HepG2 (cell line): Measurements from ENCODE around the gene SGMS1. TPM values are rescaled to one million over a fixed set of nuclear protein-coding genes. Genes with fewer than 3 reads are reported as not detected.
A peak's percentile ranks its signal among the peaks of the same experiment; 100 is the strongest.

Experiments used
- ASH2L ChIP-seq: fragments of 300-600, 200-600 bp; sonication (generic); IDR thresholded peaks from 2 replicates; pipeline ENCODE4 v1.7.0; 2017; ENCODE audit warnings: low read depth, mild to moderate bottlenecking, moderate library complexity, mixed read lengths, low read length; ENCODE audit not compliant: insufficient read length
- EHMT2 ChIP-seq: fragments of 200-600 bp; sonication (generic); IDR thresholded peaks from 2 replicates; pipeline ENCODE4 v1.7.0; 2017; ENCODE audit warnings: antibody characterized with exemption, low read depth, low read length, borderline replicate concordance
- MZF1 ChIP-seq: sonication (generic); formaldehyde crosslinking; IDR thresholded peaks from 2 replicates; pipeline ENCODE4 v1.8.1; 2023; ENCODE audit warnings: mild to moderate bottlenecking, missing genetic modification reagents, borderline replicate concordance
- NFKB2 ChIP-seq: sonication (generic); formaldehyde crosslinking; IDR thresholded peaks from 2 replicates; pipeline ENCODE4 v1.4.0; 2020; ENCODE audit warnings: missing genetic modification reagents, borderline replicate concordance
- NFYC ChIP-seq: IDR thresholded peaks from 2 replicates; pipeline ENCODE4 v1.6.1; 2016; ENCODE audit warnings: missing genetic modification reagents, missing compliant biosample characterization
- NONO ChIP-seq, 2 experiments: fragments of 450-650 bp in 1 of 2; sonication (generic) in 1 of 2; formaldehyde crosslinking in 1 of 2; IDR thresholded peaks in 1 of 2; conservative IDR thresholded peaks in 1 of 2; 2 replicates each; pipeline versions ENCODE4 v1.6.1 to v1.8.0; 2017 to 2022; ENCODE audit warnings: mild to moderate bottlenecking in 1 of 2, missing genetic modification reagents in 1 of 2, moderate library complexity in 1 of 2
- NR1H2 ChIP-seq: sonication (generic); formaldehyde crosslinking; IDR thresholded peaks from 2 replicates; pipeline ENCODE4 v1.8.1; 2022; ENCODE audit warnings: low read depth, missing genetic modification reagents, borderline replicate concordance
- NRL ChIP-seq: sonication (generic); formaldehyde crosslinking; IDR thresholded peaks from 2 replicates; pipeline ENCODE4 v1.5.0; 2020; ENCODE audit warnings: missing genetic modification reagents, mild to moderate bottlenecking, moderate library complexity, borderline replicate concordance
- PPARG ChIP-seq: conservative IDR thresholded peaks from 2 replicates; pipeline ENCODE4 v1.6.1; 2016; ENCODE audit warnings: missing biosample characterization, missing genetic modification reagents
- RBFOX2 ChIP-seq: fragments of 200-400 bp; formaldehyde crosslinking; IDR thresholded peaks from 2 replicates; pipeline ENCODE4 v1.6.1; 2017; ENCODE audit warnings: low read depth, mild to moderate bottlenecking, low read length
- XRCC5 ChIP-seq: fragments of 200-400 bp; formaldehyde crosslinking; optimal IDR thresholded peaks from 2 replicates; pipeline ENCODE3; 2017; ENCODE audit warnings: mild to moderate bottlenecking, low read length
- ZBTB8A ChIP-seq: sonication (generic); formaldehyde crosslinking; IDR thresholded peaks from 2 replicates; pipeline ENCODE4 v1.4.0; 2020; ENCODE audit warnings: mild to moderate bottlenecking, low read depth, missing genetic modification reagents, borderline replicate concordance
- ZFP37 ChIP-seq: sonication (generic); formaldehyde crosslinking; IDR thresholded peaks from 2 replicates; pipeline ENCODE4 v1.4.0; 2020; ENCODE audit warnings: missing genetic modification reagents, borderline replicate concordance
- ZNF260 ChIP-seq: sonication (generic); formaldehyde crosslinking; IDR thresholded peaks from 2 replicates; pipeline ENCODE4 v1.4.0; 2020; ENCODE audit warnings: missing genetic modification reagents, low read depth, mild to moderate bottlenecking, borderline replicate concordance
- ZNF282 ChIP-seq: fragments of 450-650 bp; IDR thresholded peaks from 2 replicates; pipeline ENCODE4 v1.6.1; 2018; ENCODE audit not compliant: partially characterized antibody
- ZNF383 ChIP-seq: sonication (generic); formaldehyde crosslinking; IDR thresholded peaks from 2 replicates; pipeline ENCODE4 v1.4.0; 2020; ENCODE audit warnings: missing genetic modification reagents, mild to moderate bottlenecking, borderline replicate concordance
- ZNF484 ChIP-seq: sonication (generic); formaldehyde crosslinking; IDR thresholded peaks from 2 replicates; pipeline ENCODE4 v1.5.1; 2020; ENCODE audit warnings: mild to moderate bottlenecking, low read depth, missing genetic modification reagents, borderline replicate concordance
- ZNF563 ChIP-seq: sonication (generic); formaldehyde crosslinking; IDR thresholded peaks from 2 replicates; pipeline ENCODE4 v1.8.0; 2022; ENCODE audit warnings: mild to moderate bottlenecking, moderate library complexity, missing genetic modification reagents
- ZNF607 ChIP-seq: sonication (generic); formaldehyde crosslinking; IDR thresholded peaks from 2 replicates; pipeline ENCODE4 v1.5.1; 2020; ENCODE audit warnings: missing genetic modification reagents, mild to moderate bottlenecking, borderline replicate concordance
- polyA plus RNA-seq, 8 experiments: library from polyadenylated mRNA; depleted of rRNA in 3 of 8; stranded (reverse) in 7 of 8; unstranded in 1 of 8; fragments of >200 nt; fragmentation: Illumina TruSeq in 4 of 8; extraction: Trizol in 4 of 8; gene quantifications; 2 replicates each; pipeline versions ENCODE4 v1.2.1 to v1.2.3, GENCODE V29; 2011 to 2016; ENCODE audit warnings: low read depth in 4 of 8, missing spikeins in 1 of 8, mixed read lengths in 1 of 8; ENCODE audit not compliant: insufficient read depth in 1 of 8
- total RNA-seq, 5 experiments: library from RNA; depleted of rRNA; stranded (reverse); fragments of >200 nt; fragmentation: Illumina TruSeq; extraction: Trizol; gene quantifications; 2 replicates each; pipeline ENCODE4 v1.2.3, GENCODE V29; 2016; ENCODE audit warnings: low read depth in 1 of 5
- TF ChIP-seq, protein P1 (sequence below): IDR thresholded peaks from 2 replicates; pipeline ENCODE4 v1.6.1; 2016; ENCODE audit warnings: low read depth, control low read depth
- TF ChIP-seq, protein P2 (sequence below): sonication (generic); formaldehyde crosslinking; IDR thresholded peaks from 2 replicates; pipeline ENCODE4 v1.8.1; 2023; ENCODE audit warnings: mild to moderate bottlenecking, moderate library complexity, missing genetic modification reagents
- TF ChIP-seq, protein P3 (sequence below): sonication (generic); formaldehyde crosslinking; IDR thresholded peaks from 2 replicates; pipeline ENCODE4 v1.4.0; 2020; ENCODE audit warnings: mild to moderate bottlenecking, missing genetic modification reagents
- TF ChIP-seq, protein P4 (sequence below): IDR thresholded peaks from 2 replicates; pipeline ENCODE4 v1.6.1; 2016; ENCODE audit warnings: mild to moderate bottlenecking, missing biosample characterization, missing genetic modification reagents

SGMS1 gene
- total and polyA plus RNA-seq, 2 of the 13 experiments (the other 11 are each of a cell fraction or from before 2014, with no cell fraction given) = 6.5 to 15.1 TPM

DNA sequence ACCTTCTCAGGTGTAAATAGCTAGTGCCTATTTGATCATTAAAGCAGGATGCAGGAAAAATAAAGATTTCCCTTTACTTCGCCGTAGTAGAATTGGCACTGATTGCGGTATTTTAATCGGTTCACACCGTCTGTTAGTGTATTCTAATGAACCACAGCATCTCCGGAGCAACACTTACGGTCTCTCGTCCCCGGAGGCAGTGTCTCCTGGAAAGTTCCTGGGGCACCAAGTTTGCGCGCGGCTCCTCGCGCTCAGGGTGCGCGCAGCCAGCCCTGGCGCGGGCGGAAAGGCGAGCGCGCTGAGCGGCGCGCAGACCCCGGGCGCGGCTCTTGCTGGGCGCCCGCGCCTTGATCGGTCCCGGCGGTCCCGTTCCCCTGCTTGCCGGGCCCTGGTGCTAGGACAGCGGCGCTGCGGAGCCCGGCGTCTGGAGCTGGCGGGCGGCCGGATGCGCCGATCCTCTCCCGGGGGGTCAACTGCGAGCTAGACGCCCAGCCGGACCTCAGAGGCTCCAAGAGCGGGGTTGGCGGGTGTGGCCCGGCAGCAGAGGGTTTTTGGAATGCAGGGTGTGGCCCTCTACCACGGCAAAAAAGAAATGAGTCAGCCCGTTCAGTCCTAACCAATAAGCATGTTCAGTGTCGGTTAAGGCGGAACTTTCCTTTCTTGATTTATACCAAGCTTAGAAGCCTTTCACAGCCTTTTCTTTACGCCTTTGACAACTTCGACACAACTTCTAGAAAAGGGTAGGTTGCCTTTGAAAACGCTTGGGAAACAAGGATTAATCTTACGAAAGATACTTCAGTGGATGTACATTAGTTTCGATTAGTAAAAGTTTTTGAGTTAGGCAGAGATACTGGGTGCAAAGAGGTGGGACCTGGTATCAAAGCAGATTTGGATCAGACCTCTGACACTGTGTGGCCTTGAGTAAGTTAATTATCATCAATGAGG, 205.6 kb downstream of the SGMS1 start (continued):
- TF ChIP-seq, protein P1, sequence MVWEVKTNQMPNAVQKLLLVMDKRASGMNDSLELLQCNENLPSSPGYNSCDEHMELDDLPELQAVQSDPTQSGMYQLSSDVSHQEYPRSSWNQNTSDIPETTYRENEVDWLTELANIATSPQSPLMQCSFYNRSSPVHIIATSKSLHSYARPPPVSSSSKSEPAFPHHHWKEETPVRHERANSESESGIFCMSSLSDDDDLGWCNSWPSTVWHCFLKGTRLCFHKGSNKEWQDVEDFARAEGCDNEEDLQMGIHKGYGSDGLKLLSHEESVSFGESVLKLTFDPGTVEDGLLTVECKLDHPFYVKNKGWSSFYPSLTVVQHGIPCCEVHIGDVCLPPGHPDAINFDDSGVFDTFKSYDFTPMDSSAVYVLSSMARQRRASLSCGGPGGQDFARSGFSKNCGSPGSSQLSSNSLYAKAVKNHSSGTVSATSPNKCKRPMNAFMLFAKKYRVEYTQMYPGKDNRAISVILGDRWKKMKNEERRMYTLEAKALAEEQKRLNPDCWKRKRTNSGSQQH (CRISPR knock-in tag) = no peak
- TF ChIP-seq NR1H2 (CRISPR knock-in tag) = no peak
- TF ChIP-seq, protein P2, sequence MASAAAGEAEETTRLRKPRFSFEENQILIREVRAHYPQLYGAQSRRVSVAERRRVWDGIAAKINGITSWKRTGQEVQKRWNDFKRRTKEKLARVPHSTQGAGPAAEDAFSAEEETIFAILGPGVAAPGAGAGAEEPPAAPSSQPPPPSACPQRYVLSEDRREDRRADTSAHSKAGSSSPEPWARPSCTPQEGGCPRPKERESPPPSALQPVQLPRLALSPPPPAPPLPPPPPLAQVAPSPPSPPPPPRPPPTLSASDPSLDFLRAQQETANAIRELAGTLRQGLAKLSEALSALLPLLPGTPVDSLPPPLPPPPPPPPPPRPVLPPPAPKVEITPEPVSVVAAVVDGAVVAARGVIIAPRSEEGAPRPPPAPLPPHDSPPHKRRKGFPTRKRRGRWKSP (CRISPR knock-in tag) = peak; percentile 90
- no peak for TF ChIP-seq NFYC (CRISPR knock-in tag)
- no peak for TF ChIP-seq NONO (IDR thresholded peaks at IDR 0.05)
- 0 out of 2 replicates have a peak, but pooled peaks have one; percentile 22 for TF ChIP-seq NONO (CRISPR knock-in tag; conservative IDR thresholded peaks at IDR 0.05)
- TF ChIP-seq, protein P3, sequence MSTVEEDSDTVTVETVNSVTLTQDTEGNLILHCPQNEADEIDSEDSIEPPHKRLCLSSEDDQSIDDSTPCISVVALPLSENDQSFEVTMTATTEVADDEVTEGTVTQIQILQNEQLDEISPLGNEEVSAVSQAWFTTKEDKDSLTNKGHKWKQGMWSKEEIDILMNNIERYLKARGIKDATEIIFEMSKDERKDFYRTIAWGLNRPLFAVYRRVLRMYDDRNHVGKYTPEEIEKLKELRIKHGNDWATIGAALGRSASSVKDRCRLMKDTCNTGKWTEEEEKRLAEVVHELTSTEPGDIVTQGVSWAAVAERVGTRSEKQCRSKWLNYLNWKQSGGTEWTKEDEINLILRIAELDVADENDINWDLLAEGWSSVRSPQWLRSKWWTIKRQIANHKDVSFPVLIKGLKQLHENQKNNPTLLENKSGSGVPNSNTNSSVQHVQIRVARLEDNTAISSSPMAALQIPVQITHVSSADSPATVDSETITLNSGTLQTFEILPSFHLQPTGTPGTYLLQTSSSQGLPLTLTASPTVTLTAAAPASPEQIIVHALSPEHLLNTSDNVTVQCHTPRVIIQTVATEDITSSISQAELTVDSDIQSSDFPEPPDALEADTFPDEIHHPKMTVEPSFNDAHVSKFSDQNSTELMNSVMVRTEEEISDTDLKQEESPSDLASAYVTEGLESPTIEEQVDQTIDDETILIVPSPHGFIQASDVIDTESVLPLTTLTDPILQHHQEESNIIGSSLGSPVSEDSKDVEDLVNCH (CRISPR knock-in tag) = no peak
- TF ChIP-seq EHMT2 = no peak
- no peak for TF ChIP-seq PPARG (CRISPR knock-in tag)
- TF ChIP-seq ZNF607 (CRISPR knock-in tag) = no peak
- no peak for TF ChIP-seq MZF1 (CRISPR knock-in tag)
- TF ChIP-seq ZNF563 (CRISPR knock-in tag) = peak; percentile 94
- TF ChIP-seq ZNF484 (CRISPR knock-in tag) = no peak
- TF ChIP-seq ZNF383 (CRISPR knock-in tag) = no peak
- no peak for TF ChIP-seq ZBTB8A (CRISPR knock-in tag)
- TF ChIP-seq, protein P4, sequence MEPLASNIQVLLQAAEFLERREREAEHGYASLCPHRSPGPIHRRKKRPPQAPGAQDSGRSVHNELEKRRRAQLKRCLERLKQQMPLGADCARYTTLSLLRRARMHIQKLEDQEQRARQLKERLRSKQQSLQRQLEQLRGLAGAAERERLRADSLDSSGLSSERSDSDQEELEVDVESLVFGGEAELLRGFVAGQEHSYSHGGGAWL (CRISPR knock-in tag) = no peak
- TF ChIP-seq ZNF260 (CRISPR knock-in tag) = no peak
- TF ChIP-seq RBFOX2 = peak; percentile 57
- TF ChIP-seq ZFP37 (CRISPR knock-in tag) = no peak
- no peak for TF ChIP-seq ZNF282
- no peak for TF ChIP-seq XRCC5
- peak; percentile 66 for TF ChIP-seq ASH2L
- peak; percentile 35; the same call in 1 of the 2 replicates for TF ChIP-seq NFKB2
- TF ChIP-seq NRL (CRISPR knock-in tag) = 0 out of 2 replicates have a peak, but pooled peaks have one; percentile 29
